Measurements from ENCODE around the gene B9D1. TPM values are rescaled to one million over a fixed set of nuclear protein-coding genes. Genes with fewer than 3 reads are reported as not detected.

Gene B9D1
- total RNA-seq, 3 donors from 2014 or later (not counting 1 experiment from before 2014, with no cell fraction given) = 3.1 to 7.5 (median 3.7) TPM

DNA sequence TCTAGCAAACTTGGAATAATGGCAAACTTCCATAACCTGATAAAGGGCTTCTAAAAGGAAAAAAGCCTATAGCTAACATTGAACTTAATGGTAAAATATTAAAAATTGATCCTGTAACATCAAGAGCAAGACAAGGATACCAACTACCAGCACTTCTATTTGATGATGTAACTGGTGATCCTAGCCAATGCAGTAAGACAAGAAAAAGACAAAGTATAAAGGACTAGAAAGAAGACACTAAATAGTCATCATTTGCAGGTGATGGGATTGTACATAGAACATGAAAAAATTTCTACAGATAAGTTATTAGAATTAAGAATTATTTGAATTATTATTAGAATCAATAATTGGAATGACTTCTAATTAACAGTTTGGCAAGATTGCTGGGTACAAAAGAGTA lies 37.0 kb downstream of the B9D1 start:
- Histone ChIP-seq H3K4me3 (ENCODE audit: low read length) (no peak overlapping the region), H3K27me3 (ENCODE audit: control insufficient read depth, insufficient read depth, low read length) (no peaks in the 10 kb centered on the region), H3K36me3 (ENCODE audit: control insufficient read depth, insufficient read depth, low read length) (no peaks in the 10 kb centered on the region), H3K27ac (ENCODE audit: low read length) (no peak overlapping the region), H3K9me3 (ENCODE audit: control insufficient read depth, insufficient read depth, low read length) (no peaks in the 10 kb centered on the region), H3K4me1 (ENCODE audit: control insufficient read depth, insufficient read depth, low read length) (no peaks in the 10 kb centered on the region)
- Mint-ChIP-seq H3K4me1 (no peaks in the 10 kb centered on the region), H3K36me3 (peaks cover 10% of the 10 kb centered on the region), H3K27ac (no peak overlapping the region), H3K9me3 (no peaks in the 10 kb centered on the region), H3K27me3 (ENCODE audit: low read depth in 2 of 2) (peaks cover 13 to 28% of the 10 kb centered on the region in 2 donors), H3K4me3 (no peak overlapping the region)
- TF ChIP-seq CTCF (IDR thresholded peaks at IDR 0.05) = no peak
- ATAC-seq (no peak), DNase-seq (no peak)
- intact Hi-C loops (cut with micrococcal nuclease) = no loop called here

- intact Hi-C loops (cut with micrococcal nuclease) = no loop called here
- DNase-seq (no peak), ATAC-seq (no peak)
- no peak for TF ChIP-seq CTCF (IDR thresholded peaks at IDR 0.05)
- H3K9me3 ChIP-seq (ENCODE audit: control insufficient read depth, insufficient read depth, low read length) = no peaks in the 10 kb centered on the region
- H3K4me3 ChIP-seq (ENCODE audit: low read length) = no peak overlapping the region
- Mint-ChIP-seq H3K36me3 (peaks cover 10% of the 10 kb centered on the region), H3K27ac (no peak overlapping the region), H3K4me3 (no peak overlapping the region), H3K4me1 (no peaks in the 10 kb centered on the region), H3K27me3 (ENCODE audit: low read depth in 2 of 2) (peaks cover 11 to 28% of the 10 kb centered on the region in 2 donors), H3K9me3 (no peaks in the 10 kb centered on the region)
- H3K27ac ChIP-seq (ENCODE audit: low read length) = no peak overlapping the region
- H3K36me3 ChIP-seq (ENCODE audit: control insufficient read depth, insufficient read depth, low read length) = no peaks in the 10 kb centered on the region
- H3K27me3 ChIP-seq (ENCODE audit: control insufficient read depth, insufficient read depth, low read length) = no peaks in the 10 kb centered on the region
- H3K4me1 ChIP-seq (ENCODE audit: control insufficient read depth, insufficient read depth, low read length) = no peaks in the 10 kb centered on the region
- WGBS (ENCODE audit: insufficient coverage) = 93% methylated on average over 1 of the region's 1 CpG
Observed at GRCh38 chr17:19322861-19323260, 39.7 kb downstream of the B9D1 start.

DNA sequence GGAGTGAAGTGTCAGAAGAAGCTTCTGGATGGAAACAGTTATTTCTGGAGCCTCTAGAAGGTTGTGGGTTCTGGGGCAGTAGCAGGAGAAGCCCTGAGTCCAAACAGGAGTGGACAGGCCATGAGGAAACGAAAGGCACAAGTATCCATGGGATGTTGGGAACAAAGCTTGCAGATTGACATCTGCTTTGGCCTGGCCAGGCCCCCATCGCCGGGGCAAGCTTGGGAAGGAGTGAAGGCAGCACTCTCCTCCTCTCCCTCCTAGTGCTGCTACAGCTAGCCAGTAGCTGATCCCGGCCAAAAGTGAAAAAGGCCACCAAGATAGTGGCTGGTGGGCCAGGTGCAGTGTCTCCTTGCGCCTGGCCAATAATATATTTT lies 40.4 kb downstream of the B9D1 start:
- ATAC-seq = no peak
- 87% methylated on average over 5 of the region's 5 CpGs for WGBS (ENCODE audit: insufficient coverage)
- no peak overlapping the region for H3K4me3 Mint-ChIP-seq

More for the DNA sequence above, 40.4 kb downstream of the B9D1 start:
- H3K27me3 ChIP-seq (ENCODE audit: control insufficient read depth, insufficient read depth, low read length) = no peaks in the 10 kb centered on the region
- H3K27ac ChIP-seq (ENCODE audit: low read length) = no peak overlapping the region
- Mint-ChIP-seq H3K27ac (no peak overlapping the region), H3K9me3 (no peaks in the 10 kb centered on the region), H3K4me1 (no peaks in the 10 kb centered on the region), H3K36me3 (peaks cover 10% of the 10 kb centered on the region), H3K27me3 (ENCODE audit: low read depth in 2 of 2) (peaks cover 11 to 28% of the 10 kb centered on the region in 2 donors)
- no peaks in the 10 kb centered on the region for H3K9me3 ChIP-seq (ENCODE audit: control insufficient read depth, insufficient read depth, low read length)
- no peak for DNase-seq
- H3K4me3 ChIP-seq (ENCODE audit: low read length) = no peak overlapping the region
- H3K4me1 ChIP-seq (ENCODE audit: control insufficient read depth, insufficient read depth, low read length) = no peaks in the 10 kb centered on the region
- H3K36me3 ChIP-seq (ENCODE audit: control insufficient read depth, insufficient read depth, low read length) = no peaks in the 10 kb centered on the region
- TF ChIP-seq CTCF (IDR thresholded peaks at IDR 0.05) = no peak
- intact Hi-C loops (cut with micrococcal nuclease) = no loop called here

Data from natural killer cell (primary cell).